HG03442 (cell line): Measurements from ENCODE around the gene MOV10L1.
"Not testable (repeated sequence)": the region's sequence is repeated elsewhere in the genome, so short reads cannot be mapped to it uniquely, and the experiment has no call there.

Source experiments
- ATAC-seq: cut with Tn5 transposase; IDR thresholded peaks from one replicate; pipeline ENCODE4 v1.9.1; 2021; ENCODE audit warnings: mild to moderate bottlenecking, moderate library complexity; ENCODE audit not compliant: unreplicated experiment

MOV10L1 gene

DNA sequence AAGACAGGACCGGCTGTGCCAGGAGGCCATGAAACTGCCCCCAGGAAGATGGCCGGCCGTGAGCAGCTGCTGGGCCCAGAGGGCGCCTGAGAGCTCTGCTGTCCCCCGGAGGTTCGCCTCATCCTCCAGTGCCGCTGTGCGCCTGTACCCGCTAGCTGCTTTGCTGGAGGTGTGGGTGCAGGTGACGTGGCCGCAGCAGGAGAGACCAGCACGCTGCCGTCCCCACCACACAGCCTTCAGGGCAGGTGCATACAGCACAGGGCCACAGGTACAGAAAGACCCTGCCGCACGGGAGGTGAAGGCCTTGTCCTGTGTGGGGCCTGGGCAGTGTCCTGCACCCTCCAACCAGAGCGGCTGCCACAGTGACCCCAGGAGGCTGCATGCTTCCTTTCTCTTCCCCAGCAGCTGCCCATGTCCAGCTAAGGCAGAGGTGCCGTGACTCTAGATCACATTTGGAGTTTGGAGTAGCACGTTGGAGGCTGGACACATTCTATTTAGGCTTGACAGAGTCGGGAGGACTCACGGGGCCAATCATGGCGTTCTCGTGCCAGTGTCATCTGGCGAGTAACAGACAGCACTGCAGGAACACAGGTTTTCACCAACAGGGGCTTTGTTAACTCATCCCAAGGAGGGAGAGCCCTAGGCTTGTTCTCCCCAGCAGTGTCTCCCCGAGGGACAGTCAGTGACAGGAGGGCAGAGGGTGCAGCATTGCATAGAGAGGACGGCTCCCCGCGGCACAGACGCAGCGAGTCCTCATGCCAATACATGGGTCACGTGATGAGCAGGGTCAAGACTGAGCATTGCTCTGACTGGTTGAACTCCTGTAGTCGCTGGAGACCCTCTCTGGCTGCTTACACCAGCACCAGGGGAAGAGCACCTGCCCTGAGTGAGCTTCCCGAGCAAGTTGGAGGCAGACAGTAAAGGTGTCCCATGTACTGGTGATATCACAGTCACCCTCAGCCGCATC lies 62.0 kb downstream of the MOV10L1 start:
- no peak for ATAC-seq

DNA sequence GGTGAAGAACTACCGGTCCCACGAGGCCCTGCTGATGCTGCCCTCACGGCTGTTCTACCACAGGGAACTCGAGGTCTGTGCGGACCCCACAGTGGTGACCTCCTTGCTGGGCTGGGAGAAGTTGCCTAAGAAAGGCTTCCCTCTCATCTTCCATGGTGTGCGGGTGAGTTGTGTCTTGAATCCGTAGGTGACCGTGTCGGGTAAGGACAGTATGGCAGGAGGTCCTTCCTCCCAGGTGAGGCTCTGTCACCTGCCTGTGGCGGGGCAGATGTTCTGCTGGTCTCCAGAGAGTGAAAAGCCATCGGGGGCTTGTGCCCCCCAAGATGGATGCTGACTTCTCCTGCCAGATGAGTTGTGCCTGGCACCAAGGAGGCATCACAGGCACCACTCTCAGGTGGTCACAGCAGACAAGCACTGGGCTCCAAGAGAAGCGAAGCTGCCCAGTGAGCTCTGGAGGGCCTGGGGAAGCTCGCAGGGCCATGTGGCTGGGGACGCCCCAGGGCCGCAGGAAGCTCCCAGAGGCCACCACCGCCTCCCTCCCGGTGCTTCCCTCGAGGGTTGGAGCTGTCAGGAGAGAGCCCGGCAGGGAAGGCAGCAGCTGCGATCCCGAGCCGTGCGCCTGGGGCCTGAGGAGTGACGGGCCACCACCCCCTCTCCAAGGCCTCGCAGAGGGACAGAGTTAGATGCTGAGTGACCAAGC lies 63.4 kb downstream of the MOV10L1 start:
- ATAC-seq, result no peak

DNA sequence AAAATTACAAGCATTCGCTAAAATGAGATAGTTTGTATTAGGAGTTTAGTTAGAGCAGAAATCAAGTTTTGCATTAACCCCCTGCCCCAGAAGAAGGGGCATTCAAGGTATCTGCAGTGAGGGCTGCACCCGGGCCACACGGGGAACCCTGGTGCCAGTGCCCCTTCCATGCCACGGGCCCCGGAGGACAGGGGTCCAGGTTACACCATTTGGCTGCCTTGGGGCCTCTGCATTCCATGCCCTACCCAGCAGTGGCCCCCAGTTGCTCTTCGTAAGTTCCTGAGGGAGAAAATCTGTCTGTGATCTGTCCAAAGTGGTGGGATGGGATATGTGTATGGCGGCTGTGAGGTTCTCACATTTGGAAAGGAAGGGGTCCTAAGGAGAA lies 63.9 kb downstream of the MOV10L1 start:
- no peak for ATAC-seq

DNA sequence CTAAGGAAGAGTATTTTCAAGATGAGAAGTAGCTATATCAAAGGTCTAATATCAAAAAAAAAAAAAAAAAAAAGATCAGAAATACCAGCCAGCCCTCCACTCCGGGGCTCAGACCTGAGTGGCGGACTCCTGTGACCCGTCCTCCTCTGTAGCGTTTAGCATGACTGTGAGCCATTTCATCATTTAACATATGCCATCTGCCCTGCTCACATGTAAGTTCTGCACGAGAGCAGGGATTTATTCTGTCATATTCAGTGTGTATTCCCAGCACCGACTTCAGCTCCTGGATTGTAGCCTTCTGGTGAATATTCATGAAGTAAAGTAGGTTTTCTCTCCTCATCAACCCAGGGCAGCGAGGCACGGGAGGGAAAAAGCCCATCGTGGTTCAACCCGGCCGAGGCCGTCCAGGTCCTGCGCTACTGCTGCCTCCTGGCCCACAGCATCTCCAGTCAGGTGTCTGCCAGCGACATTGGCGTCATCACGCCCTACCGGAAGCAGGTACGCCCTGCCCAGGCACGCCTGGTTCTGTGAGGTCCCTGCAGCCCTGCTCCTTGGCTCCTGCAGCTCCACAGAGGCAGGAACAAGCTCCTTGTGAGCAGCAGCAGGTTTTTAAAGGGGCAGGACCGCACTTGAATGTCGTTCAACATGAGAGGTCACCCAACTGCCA lies 68.0 kb downstream of the MOV10L1 start:
- ATAC-seq, result no peak

GRCh38 chr22:50160947-50161346 lies 71.1 kb downstream of the MOV10L1 start:
- no peak for ATAC-seq

GRCh38 chr22:50161508-50162390 lies 71.9 kb downstream of the MOV10L1 start:
- no peak for ATAC-seq

GRCh38 chr22:50162391-50162956 lies 72.7 kb downstream of the MOV10L1 start:
- ATAC-seq, result no peak

DNA sequence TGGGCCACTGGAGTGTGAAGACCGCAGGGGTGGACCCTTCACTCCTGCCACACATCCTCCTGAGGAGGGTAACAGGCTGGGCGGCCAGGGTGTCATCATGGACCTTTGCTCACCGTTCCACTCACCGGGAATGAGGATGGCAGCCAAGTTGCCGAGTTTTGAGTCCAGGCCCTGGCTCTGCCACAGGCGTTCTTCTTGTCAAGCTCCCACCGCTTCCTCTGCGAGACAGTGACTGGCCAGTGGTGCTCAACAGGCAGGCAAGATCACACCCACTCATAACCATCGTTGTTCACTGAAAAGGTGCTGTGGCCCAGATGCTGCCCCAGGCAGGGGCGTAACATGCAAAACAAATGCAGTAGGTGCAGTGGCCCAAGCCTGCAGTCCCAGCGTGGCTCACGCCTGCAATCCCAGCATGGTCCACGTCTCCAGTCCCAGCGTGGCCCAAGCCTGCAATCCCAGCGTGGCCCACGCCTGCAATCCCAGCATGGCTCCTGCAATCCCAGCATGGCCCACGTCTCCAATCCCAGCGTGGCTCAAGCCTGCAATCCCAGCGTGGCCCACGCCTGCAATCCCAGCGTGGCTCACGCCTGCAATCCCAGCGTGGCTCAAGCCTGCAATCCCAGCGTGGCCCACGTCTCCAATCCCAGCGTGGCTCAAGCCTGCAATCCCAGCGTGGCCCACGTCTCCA lies 75.8 kb downstream of the MOV10L1 start:
- no peak for ATAC-seq

GRCh38 chr22:50167689-50168489 lies 78.1 kb downstream of the MOV10L1 start:
- no peak for ATAC-seq

GRCh38 chr22:50168490-50169180 lies 78.8 kb downstream of the MOV10L1 start:
- ATAC-seq, result not testable (repeated sequence)

DNA sequence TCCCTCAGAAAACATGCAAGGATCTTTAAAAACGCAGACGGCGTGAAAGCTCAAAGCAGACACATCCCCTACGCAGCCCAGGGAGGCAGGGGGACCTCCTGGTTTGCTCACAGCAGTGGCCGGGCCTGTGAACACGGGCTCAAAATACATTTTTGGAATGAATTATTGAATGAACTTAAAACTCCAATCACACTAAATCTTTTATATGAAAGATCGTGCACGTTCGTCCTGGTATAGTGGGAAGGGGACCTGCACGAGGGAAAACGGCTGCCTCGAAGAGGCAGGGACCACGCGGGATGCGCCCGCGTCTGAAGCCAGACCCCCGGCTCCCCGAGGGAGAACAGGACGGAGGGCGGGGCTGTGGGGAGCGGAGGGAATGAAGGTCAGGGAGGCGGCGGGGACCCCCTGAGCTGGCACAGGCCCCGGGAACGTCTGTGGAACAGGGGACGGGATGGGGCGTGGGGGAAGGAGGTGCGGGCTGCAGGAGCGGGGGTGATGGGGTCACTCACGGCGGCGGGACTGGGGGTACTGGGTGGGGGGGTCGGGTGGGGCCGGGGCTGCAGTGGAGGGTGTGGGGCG lies 79.5 kb downstream of the MOV10L1 start:
- no peak for ATAC-seq

- no peak for ATAC-seq
Measured at GRCh38 chr22:50169774-50170341, 80.1 kb downstream of the MOV10L1 start.

GRCh38 chr22:50170453-50171318 lies 80.9 kb downstream of the MOV10L1 start, which contains the start of gene PANX2:
PANX2 (plus strand) TSS chr22:50170731; CDS start chr22:50170731, 0 bp downstream.
- no peak for ATAC-seq

GRCh38 chr22:50171319-50171964 lies 81.6 kb downstream of the MOV10L1 start:
- ATAC-seq, result no peak

DNA sequence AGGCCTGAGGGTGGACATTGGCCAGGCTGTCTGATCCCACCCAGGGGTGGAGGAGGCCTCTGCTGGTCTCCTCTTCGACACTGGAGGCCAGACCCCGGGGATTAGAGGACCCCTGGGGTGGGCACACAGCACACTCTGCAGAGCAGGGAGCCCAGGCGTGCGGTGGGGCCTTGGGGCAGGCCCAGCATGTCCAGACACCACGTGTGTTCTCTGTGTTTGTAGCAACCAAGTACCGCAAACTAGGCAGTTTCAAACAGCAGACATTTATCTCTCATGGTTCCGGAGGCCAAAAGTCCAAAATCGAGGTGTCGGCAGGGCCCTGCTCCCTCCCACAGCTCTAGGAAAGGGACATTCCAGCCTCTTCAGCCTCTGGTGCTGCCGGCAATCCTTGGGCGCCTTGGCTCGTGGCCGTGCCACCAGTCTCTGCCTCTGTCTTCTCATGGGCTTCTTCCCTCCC lies 82.2 kb downstream of the MOV10L1 start:
- ATAC-seq, result no peak
